Measurements from ENCODE around the gene ARHGEF38.

DNA sequence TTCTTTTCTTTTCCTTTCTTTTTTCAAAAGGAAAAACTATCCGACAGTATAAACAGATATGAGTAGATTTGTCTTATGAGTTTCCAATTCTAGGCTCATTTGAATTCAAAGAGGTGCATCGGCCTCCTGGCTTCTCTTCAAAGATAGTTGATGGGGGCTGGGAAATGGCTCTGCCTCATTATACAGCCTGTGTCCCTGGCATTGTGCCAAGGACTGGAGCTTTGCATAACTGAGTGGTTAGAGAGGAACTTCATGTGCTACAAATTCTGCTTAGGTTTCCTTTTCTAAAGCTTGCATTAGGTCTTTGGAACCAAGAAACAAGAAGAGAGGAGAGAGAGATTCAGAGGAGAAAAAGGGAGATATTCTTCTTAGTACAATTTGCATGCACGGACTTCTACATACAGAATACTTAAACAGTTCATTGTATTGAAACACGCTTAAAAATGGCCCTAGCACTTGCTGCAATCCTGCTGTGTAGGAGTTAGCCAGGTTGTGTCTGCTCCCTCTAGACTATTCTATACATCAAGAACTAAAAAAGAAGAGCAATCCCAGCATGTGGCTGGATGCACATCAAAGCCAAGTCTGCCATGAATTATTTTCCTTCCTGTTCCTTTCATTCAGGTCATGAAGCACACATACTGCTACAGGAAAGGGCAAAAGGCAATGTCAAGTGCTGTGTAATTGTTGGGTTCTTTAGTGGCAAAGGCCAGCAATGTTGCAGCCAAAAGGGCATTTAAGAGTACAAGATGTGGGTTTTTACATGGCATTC lies 85.2 kb downstream of the ARHGEF38 start:
- TF ChIP-seq, protein P1, sequence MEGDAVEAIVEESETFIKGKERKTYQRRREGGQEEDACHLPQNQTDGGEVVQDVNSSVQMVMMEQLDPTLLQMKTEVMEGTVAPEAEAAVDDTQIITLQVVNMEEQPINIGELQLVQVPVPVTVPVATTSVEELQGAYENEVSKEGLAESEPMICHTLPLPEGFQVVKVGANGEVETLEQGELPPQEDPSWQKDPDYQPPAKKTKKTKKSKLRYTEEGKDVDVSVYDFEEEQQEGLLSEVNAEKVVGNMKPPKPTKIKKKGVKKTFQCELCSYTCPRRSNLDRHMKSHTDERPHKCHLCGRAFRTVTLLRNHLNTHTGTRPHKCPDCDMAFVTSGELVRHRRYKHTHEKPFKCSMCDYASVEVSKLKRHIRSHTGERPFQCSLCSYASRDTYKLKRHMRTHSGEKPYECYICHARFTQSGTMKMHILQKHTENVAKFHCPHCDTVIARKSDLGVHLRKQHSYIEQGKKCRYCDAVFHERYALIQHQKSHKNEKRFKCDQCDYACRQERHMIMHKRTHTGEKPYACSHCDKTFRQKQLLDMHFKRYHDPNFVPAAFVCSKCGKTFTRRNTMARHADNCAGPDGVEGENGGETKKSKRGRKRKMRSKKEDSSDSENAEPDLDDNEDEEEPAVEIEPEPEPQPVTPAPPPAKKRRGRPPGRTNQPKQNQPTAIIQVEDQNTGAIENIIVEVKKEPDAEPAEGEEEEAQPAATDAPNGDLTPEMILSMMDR (IDR thresholded peaks at IDR 0.05) = no peak
- TF ChIP-seq POLR2A (IDR thresholded peaks at IDR 0.05) = no peak

All from lower leg skin (tissue), 3 donors.